DOHH2 (cell line): Measurements from ENCODE around the gene HAPLN3.

Experiments used
- H3F3A ChIP-seq: fragments of 200-600 bp; sonication (generic), shearing (Covaris generic); 2 replicates; pipeline ENCODE4 v1.6.0; 2016; ENCODE audit warnings: antibody characterized with exemption, mild to moderate bottlenecking; ENCODE audit not compliant: control insufficient read depth, insufficient read depth
- H3K27ac ChIP-seq: fragments of 200-600 bp; sonication (generic); 2 replicates; pipeline ENCODE4 v1.5.1; 2014; ENCODE audit warnings: low read depth, mild to moderate bottlenecking, low read length, moderate library complexity
- H3K27me3 ChIP-seq: fragments of 200-600 bp; sonication (generic); 2 replicates; pipeline ENCODE4 v1.6.1; 2014; ENCODE audit warnings: mild to moderate bottlenecking, low read length, mixed read lengths; ENCODE audit not compliant: control insufficient read depth
- H3K36me3 ChIP-seq: fragments of 200-600 bp; sonication (generic); 2 replicates; pipeline ENCODE4 v1.6.1; 2014; ENCODE audit warnings: mild to moderate bottlenecking, low read length, moderate library complexity, mixed read lengths; ENCODE audit not compliant: control insufficient read depth
- H3K4me1 ChIP-seq: fragments of 200-600 bp; sonication (generic); 2 replicates; pipeline ENCODE4 v1.6.1; 2014; ENCODE audit warnings: mild to moderate bottlenecking, low read length, mixed read lengths; ENCODE audit not compliant: control insufficient read depth
- H3K4me2 ChIP-seq: fragments of 200-600 bp; sonication (generic); 2 replicates; pipeline ENCODE4 v1.6.0; 2014; ENCODE audit warnings: mild to moderate bottlenecking, low read length, moderate library complexity
- H3K4me3 ChIP-seq: fragments of 200-600 bp; sonication (generic); 2 replicates; pipeline ENCODE4 v1.5.1; 2014; ENCODE audit warnings: mild to moderate bottlenecking, low read length, mixed read lengths
- H3K79me2 ChIP-seq: fragments of 200-600 bp; sonication (generic); 2 replicates; pipeline ENCODE4 v1.6.1; 2014; ENCODE audit warnings: mild to moderate bottlenecking, low read length, mixed read lengths; ENCODE audit not compliant: control insufficient read depth
- H3K9me2 ChIP-seq: fragments of 200-600 bp; sonication (generic); replicated peaks from 2 replicates; pipeline ENCODE4 v1.6.1; 2014; ENCODE audit warnings: mild to moderate bottlenecking, low read length, mixed read lengths; ENCODE audit not compliant: control insufficient read depth
- H3K9me3 ChIP-seq: fragments of 200-600 bp; sonication (generic); 2 replicates; pipeline ENCODE4 v1.6.1; 2014; ENCODE audit warnings: antibody characterized with exemption, low read length, mixed read lengths; ENCODE audit not compliant: control insufficient read depth, insufficient read depth
- H4K20me1 ChIP-seq: fragments of 200-600 bp; sonication (generic); 2 replicates; pipeline ENCODE4 v1.6.0; 2014; ENCODE audit warnings: low read depth, mild to moderate bottlenecking, antibody characterized with exemption, low read length, moderate library complexity; ENCODE audit not compliant: control insufficient read depth, insufficient read depth
- CTCF ChIP-seq: fragments of 200-600 bp; sonication (generic); IDR thresholded peaks from one replicate; pipeline ENCODE4 v1.5.1; 2014; ENCODE audit warnings: antibody characterized with exemption, mild to moderate bottlenecking, low read depth, low read length; ENCODE audit not compliant: poor library complexity, severe bottlenecking
- EZH2phosphoT487 ChIP-seq: fragments of 200-600 bp; sonication (generic); IDR thresholded peaks from 2 replicates; pipeline ENCODE4 v1.6.1; 2017; ENCODE audit warnings: borderline replicate concordance, mild to moderate bottlenecking, antibody characterized with exemption, low read length, moderate library complexity, mixed read lengths

HAPLN3 gene

GRCh38 chr15:88880944-88881740 lies 14.2 kb downstream of the HAPLN3 start:
- H3K79me2 ChIP-seq = no peaks in the 10 kb centered on the region
- H3K9me2 ChIP-seq = no peaks in the 10 kb centered on the region
- H3K9me3 ChIP-seq = no peaks in the 10 kb centered on the region
- no peaks in the 10 kb centered on the region for H3K36me3 ChIP-seq
- TF ChIP-seq CTCF = no peak
- TF ChIP-seq EZH2phosphoT487 = no peak
- no peak overlapping the region for H3K27ac ChIP-seq
- H3K27me3 ChIP-seq = no peaks in the 10 kb centered on the region
- no peaks in the 10 kb centered on the region for H4K20me1 ChIP-seq
- no peak overlapping the region for H3K4me2 ChIP-seq
- no peak overlapping the region for H3K4me3 ChIP-seq
- no peaks in the 10 kb centered on the region for H3F3A ChIP-seq
- H3K4me1 ChIP-seq = no peaks in the 10 kb centered on the region

- H3K27ac ChIP-seq = no peak overlapping the region
- TF ChIP-seq EZH2phosphoT487 (no peak), CTCF (peak; percentile 86)
- H3K27me3 ChIP-seq = no peaks in the 10 kb centered on the region
- no peaks in the 10 kb centered on the region for H3F3A ChIP-seq
- no peaks in the 10 kb centered on the region for H4K20me1 ChIP-seq
- H3K4me2 ChIP-seq = no peak overlapping the region
- no peaks in the 10 kb centered on the region for H3K36me3 ChIP-seq
- no peaks in the 10 kb centered on the region for H3K79me2 ChIP-seq
- no peaks in the 10 kb centered on the region for H3K4me1 ChIP-seq
- H3K9me3 ChIP-seq = no peaks in the 10 kb centered on the region
- no peak overlapping the region for H3K4me3 ChIP-seq
- H3K9me2 ChIP-seq = no peaks in the 10 kb centered on the region
These were observed 16.6 kb downstream of the HAPLN3 start for GRCh38 chr15:88878720-88879184.

- Histone ChIP-seq H3K9me3 (no peaks in the 10 kb centered on the region), H3K9me2 (no peaks in the 10 kb centered on the region), H3F3A (no peaks in the 10 kb centered on the region), H3K4me1 (no peaks in the 10 kb centered on the region), H3K4me2 (no peak overlapping the region), H3K4me3 (no peak overlapping the region), H3K27me3 (no peaks in the 10 kb centered on the region), H3K36me3 (no peaks in the 10 kb centered on the region), H4K20me1 (no peaks in the 10 kb centered on the region), H3K27ac (no peak overlapping the region), H3K79me2 (no peaks in the 10 kb centered on the region)
- TF ChIP-seq CTCF = no peak
- no peak for TF ChIP-seq EZH2phosphoT487
These were observed 17.4 kb downstream of the HAPLN3 start for GRCh38 chr15:88877906-88878305.
